ENCODE results near the gene TNF.
A peak's percentile ranks its signal among the peaks of the same experiment; 100 is the strongest.
"Not testable (repeated sequence)": the region's sequence is repeated elsewhere in the genome, so short reads cannot be mapped to it uniquely, and the experiment has no call there.

Gene TNF

GRCh38 chr6:31588871-31589650 is 13.7 kb downstream of the TNF start:
- DNase-seq (ENCODE audit: low read depth in 2 of 2), result no peak

GRCh38 chr6:31590691-31591090 is 15.3 kb downstream of the TNF start:
- not testable (repeated sequence) for DNase-seq (ENCODE audit: low read depth in 2 of 2)

GRCh38 chr6:31592396-31592771 is 17.0 kb downstream of the TNF start:
- no peak for DNase-seq (ENCODE audit: low read depth in 2 of 2)

GRCh38 chr6:31597006-31597405 is 21.6 kb downstream of the TNF start:
- no peak for DNase-seq (ENCODE audit: low read depth in 2 of 2)

GRCh38 chr6:31607317-31607716 is 32.0 kb downstream of the TNF start:
- DNase-seq (ENCODE audit: low read depth in 2 of 2), result no peak

- DNase-seq (ENCODE audit: low read depth in 2 of 2), result no peak
Measured at GRCh38 chr6:31609519-31610406, 34.4 kb downstream of the TNF start.

- DNase-seq (ENCODE audit: low read depth in 2 of 2), result no peak
Measured at GRCh38 chr6:31610968-31611367, 35.6 kb downstream of the TNF start.

- no peak for DNase-seq (ENCODE audit: low read depth in 2 of 2)
Measured at GRCh38 chr6:31614075-31614619, 38.8 kb downstream of the TNF start.

- DNase-seq (ENCODE audit: low read depth in 2 of 2), result no peak
Measured at GRCh38 chr6:31614684-31615578, 39.6 kb downstream of the TNF start, which contains the start of gene AIF1. AIF1 (plus strand) TSS chr6:31615234; CDS start chr6:31615330, 96 bp downstream.

- no peak for DNase-seq (ENCODE audit: low read depth in 2 of 2)
Measured at GRCh38 chr6:31615748-31616147, 40.4 kb downstream of the TNF start.

GRCh38 chr6:31617010-31617409 is 41.6 kb downstream of the TNF start:
- no peak for DNase-seq (ENCODE audit: low read depth in 2 of 2)

GRCh38 chr6:31619805-31620585 is 44.6 kb downstream of the TNF start:
- DNase-seq (ENCODE audit: low read depth in 2 of 2), result peak; percentile 95

GRCh38 chr6:31620586-31621319 is 45.4 kb downstream of the TNF start, which contains the start of gene PRRC2A:
PRRC2A (plus strand) TSS chr6:31620715; CDS start chr6:31622790, 2,075 bp downstream.
- peak; percentile 92 to 94 for DNase-seq (ENCODE audit: low read depth in 2 of 2)

- DNase-seq (ENCODE audit: low read depth in 2 of 2), result no peak
Measured at GRCh38 chr6:31621320-31621939, 46.1 kb downstream of the TNF start.

GRCh38 chr6:31621991-31622390 is 46.6 kb downstream of the TNF start:
- no peak for DNase-seq (ENCODE audit: low read depth in 2 of 2)

GRCh38 chr6:31622684-31623091 is 47.3 kb downstream of the TNF start:
- DNase-seq (ENCODE audit: low read depth in 2 of 2), result no peak

GRCh38 chr6:31624070-31624469 is 48.7 kb downstream of the TNF start:
- DNase-seq (ENCODE audit: low read depth in 2 of 2), result no peak

- DNase-seq (ENCODE audit: low read depth in 2 of 2), result no peak
Measured at GRCh38 chr6:31626952-31627351, 51.6 kb downstream of the TNF start.

GRCh38 chr6:31627690-31628287 is 52.4 kb downstream of the TNF start:
- DNase-seq (ENCODE audit: low read depth in 2 of 2), result no peak
